GM23338 (cell line): ENCODE measurements around the gene KISS1R.

ENCODE experiments used
- CREB1 ChIP-seq: fragments of 250-450 bp; sonication (Bioruptor Pico); IDR thresholded peaks from 2 replicates; pipeline ENCODE4 v1.5.0; 2020; ENCODE audit warnings: low read depth, mild to moderate bottlenecking, moderate library complexity
- CTCF ChIP-seq, 2 experiments: fragments of 200-600 bp in 1 of 2; sonication (generic) in 1 of 2; conservative IDR thresholded peaks; 2 replicates each; pipeline versions ENCODE4 v1.5.1 to v1.6.1; 2016 to 2017; ENCODE audit warnings: antibody characterized with exemption in 2 of 2, low read depth in 2 of 2, mild to moderate bottlenecking in 2 of 2, moderate library complexity in 1 of 2
- ETS1 ChIP-seq: IDR thresholded peaks from 2 replicates; pipeline ENCODE4 v1.6.1; 2016; ENCODE audit warnings: antibody characterized with exemption
- EZH2 ChIP-seq: fragments of 200-600 bp; sonication (generic); IDR thresholded peaks from one replicate; pipeline ENCODE4 v1.8.0; 2017; ENCODE audit warnings: antibody characterized with exemption, mild to moderate bottlenecking, low read depth; ENCODE audit not compliant: unreplicated experiment
- EZH2phosphoT487 ChIP-seq: fragments of 200-600 bp; sonication (generic); IDR thresholded peaks from one replicate; pipeline ENCODE4 v1.8.1; 2018; ENCODE audit warnings: antibody characterized with exemption; ENCODE audit not compliant: unreplicated experiment
- JUNB ChIP-seq: IDR thresholded peaks from one replicate; pipeline ENCODE4 v1.6.1; 2016; ENCODE audit warnings: antibody characterized with exemption; ENCODE audit not compliant: unreplicated experiment
- NANOG ChIP-seq: IDR thresholded peaks from 2 replicates; pipeline ENCODE4 v1.6.1; 2016; ENCODE audit warnings: antibody characterized with exemption, borderline replicate concordance
- POLR2AphosphoS5 ChIP-seq: IDR thresholded peaks from 2 replicates; pipeline ENCODE4 v1.6.1; 2016; ENCODE audit warnings: antibody characterized with exemption, low read depth
- REST ChIP-seq: IDR thresholded peaks from one replicate; pipeline ENCODE4 v1.6.1; 2018; ENCODE audit warnings: antibody characterized with exemption; ENCODE audit not compliant: unreplicated experiment
- STAT1 ChIP-seq: IDR thresholded peaks from one replicate; pipeline ENCODE4 v1.6.1; 2016; ENCODE audit warnings: antibody characterized with exemption; ENCODE audit not compliant: unreplicated experiment
- ZNF114 ChIP-seq: fragments of 250-450 bp; sonication (Bioruptor Pico); IDR thresholded peaks from 2 replicates; pipeline ENCODE4 v1.5.0; 2020; ENCODE audit warnings: mild to moderate bottlenecking, moderate library complexity
- ZNF331 ChIP-seq: fragments of 250-450 bp; sonication (Bioruptor Pico); IDR thresholded peaks from 2 replicates; pipeline ENCODE4 v1.5.0; 2020; ENCODE audit warnings: low read depth, mild to moderate bottlenecking, moderate library complexity
- ZNF462 ChIP-seq: fragments of 250-450 bp; sonication (Bioruptor Pico); IDR thresholded peaks from 2 replicates; pipeline ENCODE4 v1.5.0; 2020; ENCODE audit warnings: mild to moderate bottlenecking, moderate library complexity

- no peak for TF ChIP-seq CTCF (conservative IDR thresholded peaks at IDR 0.05; ENCODE audit: low read depth in 2 of 2)
- no peak for TF ChIP-seq EZH2phosphoT487
- no peak for TF ChIP-seq REST
- TF ChIP-seq POLR2AphosphoS5: no peak
- TF ChIP-seq CREB1: no peak
- no peak for TF ChIP-seq EZH2
- no peak for TF ChIP-seq JUNB
- TF ChIP-seq ZNF114: no peak
- TF ChIP-seq ETS1: no peak
- TF ChIP-seq STAT1: no peak
- TF ChIP-seq ZNF462 (CRISPR knock-in tag): no peak
- TF ChIP-seq NANOG: no peak
- no peak for TF ChIP-seq ZNF331
Observed at GRCh38 chr19:947090-947706, 30.1 kb downstream of the KISS1R start.
